ENCODE results near the gene GLIS1. TPM values are rescaled to one million over a fixed set of nuclear protein-coding genes. Genes with fewer than 3 reads are reported as not detected.
A peak's percentile ranks its signal among the peaks of the same experiment; 100 is the strongest.

GLIS1 gene
- total RNA-seq, 1 experiment from 2014 or later: not detected

GRCh38 chr1:53754484-53755312, 15.7 kb upstream of the GLIS1 start:
- Histone ChIP-seq H2AFZ (no peak overlapping the region), H3K79me2 (ENCODE audit: low read depth) (no peaks in the 10 kb centered on the region), H3K36me3 (ENCODE audit: low read depth) (no peaks in the 10 kb centered on the region), H3K4me1 (replicated peaks; ENCODE audit: insufficient read depth) (no peaks in the 10 kb centered on the region), H3K9me2 (ENCODE audit: insufficient read depth) (no peaks in the 10 kb centered on the region), H3K4me3 (no peak overlapping the region), H3K4me2 (no peak overlapping the region), H3K27me3 (ENCODE audit: insufficient read depth, low read depth) (no peaks in the 10 kb centered on the region), H3K9me3 (ENCODE audit: insufficient read depth, low read depth) (no peaks in the 10 kb centered on the region), H4K20me1 (ENCODE audit: insufficient read depth) (no peaks in the 10 kb centered on the region), H3F3A (ENCODE audit: insufficient read depth, low read depth) (no peaks in the 10 kb centered on the region), H3K27ac (no peak overlapping the region)
- DNase-seq: peak in 1 of 2 experiments; percentile 16
- intact Hi-C loops (cut with micrococcal nuclease; ENCODE audit: unreplicated experiment): loop anchor here (1.0 kb wide), 1 partner anchor 269 kb away; no protein-coding TSS in a partner anchor
- ChIA-PET POLR2A (ENCODE audit: unreplicated experiment) (no interaction called here), CTCF (interaction anchor here (0.6 to 1.1 kb wide), 3 partner anchors 266 to 1630 kb away, joined by 3 to 5 read pairs (median 3); no protein-coding TSS in a partner anchor)
- no peak for TF ChIP-seq EZH2 (IDR thresholded peaks at IDR 0.05; ENCODE audit: low read depth)
- TF ChIP-seq, protein P1, sequence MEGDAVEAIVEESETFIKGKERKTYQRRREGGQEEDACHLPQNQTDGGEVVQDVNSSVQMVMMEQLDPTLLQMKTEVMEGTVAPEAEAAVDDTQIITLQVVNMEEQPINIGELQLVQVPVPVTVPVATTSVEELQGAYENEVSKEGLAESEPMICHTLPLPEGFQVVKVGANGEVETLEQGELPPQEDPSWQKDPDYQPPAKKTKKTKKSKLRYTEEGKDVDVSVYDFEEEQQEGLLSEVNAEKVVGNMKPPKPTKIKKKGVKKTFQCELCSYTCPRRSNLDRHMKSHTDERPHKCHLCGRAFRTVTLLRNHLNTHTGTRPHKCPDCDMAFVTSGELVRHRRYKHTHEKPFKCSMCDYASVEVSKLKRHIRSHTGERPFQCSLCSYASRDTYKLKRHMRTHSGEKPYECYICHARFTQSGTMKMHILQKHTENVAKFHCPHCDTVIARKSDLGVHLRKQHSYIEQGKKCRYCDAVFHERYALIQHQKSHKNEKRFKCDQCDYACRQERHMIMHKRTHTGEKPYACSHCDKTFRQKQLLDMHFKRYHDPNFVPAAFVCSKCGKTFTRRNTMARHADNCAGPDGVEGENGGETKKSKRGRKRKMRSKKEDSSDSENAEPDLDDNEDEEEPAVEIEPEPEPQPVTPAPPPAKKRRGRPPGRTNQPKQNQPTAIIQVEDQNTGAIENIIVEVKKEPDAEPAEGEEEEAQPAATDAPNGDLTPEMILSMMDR (conservative IDR thresholded peaks at IDR 0.05): peak; percentile 77
- no TSS peak for BruUV-seq (replicated peaks)

DNA sequence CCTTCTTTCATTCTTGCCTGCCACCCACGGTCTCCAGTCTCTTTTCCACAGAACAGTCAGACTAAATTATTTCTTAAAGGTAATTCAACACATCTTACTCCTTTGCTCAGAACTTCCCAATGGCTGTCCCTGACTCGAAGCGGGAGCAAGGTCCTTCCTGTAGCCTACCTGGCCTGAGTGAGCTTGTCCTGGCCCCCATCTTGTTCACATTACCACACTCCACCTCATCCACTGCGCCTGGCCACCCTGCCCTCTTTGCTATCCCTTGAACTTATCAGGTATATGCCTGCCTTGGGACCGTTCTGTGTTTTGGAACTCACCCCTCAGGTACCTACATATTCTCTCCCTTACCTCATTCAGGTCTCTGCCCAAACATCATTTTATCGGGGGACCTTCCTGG, 13.3 kb upstream of the GLIS1 start:
- CTCF ChIA-PET: no interaction called here
- Histone ChIP-seq H3K79me2 (ENCODE audit: low read depth) (no peaks in the 10 kb centered on the region), H3K4me3 (no peak overlapping the region), H3K4me2 (no peak overlapping the region), H4K20me1 (ENCODE audit: insufficient read depth) (no peaks in the 10 kb centered on the region), H3K27ac (no peak overlapping the region), H3K4me1 (replicated peaks; ENCODE audit: insufficient read depth) (no peaks in the 10 kb centered on the region), H3K36me3 (ENCODE audit: low read depth) (no peaks in the 10 kb centered on the region), H3K9me3 (ENCODE audit: insufficient read depth, low read depth) (no peaks in the 10 kb centered on the region), H3K27me3 (ENCODE audit: insufficient read depth, low read depth) (no peaks in the 10 kb centered on the region), H3F3A (ENCODE audit: insufficient read depth, low read depth) (no peaks in the 10 kb centered on the region), H2AFZ (no peak overlapping the region), H3K9me2 (ENCODE audit: insufficient read depth) (no peaks in the 10 kb centered on the region)
- TF ChIP-seq, protein P1 (conservative IDR thresholded peaks at IDR 0.05): no peak
- TF ChIP-seq EZH2 (IDR thresholded peaks at IDR 0.05; ENCODE audit: low read depth): no peak
- intact Hi-C loops (cut with micrococcal nuclease; ENCODE audit: unreplicated experiment): no loop called here
- no TSS peak for BruUV-seq (replicated peaks)
- DNase-seq: no peak
- POLR2A ChIA-PET (ENCODE audit: unreplicated experiment): no interaction called here

DNA sequence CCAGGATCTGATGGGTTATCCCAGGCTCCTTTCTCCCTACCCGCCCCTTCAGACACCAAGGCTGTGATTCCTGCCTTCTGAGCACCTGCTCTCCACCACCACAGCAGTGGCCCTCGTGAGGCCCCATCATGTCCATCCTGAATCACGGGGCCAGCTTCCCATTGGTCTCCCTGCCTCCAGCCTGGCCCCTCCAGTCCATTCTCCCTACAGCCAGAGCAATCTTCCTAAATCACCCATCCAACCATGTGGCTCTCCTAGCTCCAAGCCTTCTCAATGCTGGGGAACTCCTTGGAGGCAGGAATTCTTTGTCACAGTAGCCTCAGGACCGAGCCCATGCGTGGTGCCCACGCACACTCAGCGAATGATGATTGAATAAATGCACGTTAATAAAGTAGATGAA, 8.9 kb upstream of the GLIS1 start:
- Histone ChIP-seq H3K4me3 (no peak overlapping the region), H3K27ac (no peak overlapping the region), H4K20me1 (ENCODE audit: insufficient read depth) (no peaks in the 10 kb centered on the region), H3K36me3 (ENCODE audit: low read depth) (no peaks in the 10 kb centered on the region), H3K27me3 (ENCODE audit: insufficient read depth, low read depth) (no peaks in the 10 kb centered on the region; the same call in 1 of the 2 replicates), H2AFZ (no peak overlapping the region), H3K4me1 (replicated peaks; ENCODE audit: insufficient read depth) (no peaks in the 10 kb centered on the region), H3K9me2 (ENCODE audit: insufficient read depth) (no peaks in the 10 kb centered on the region), H3F3A (ENCODE audit: insufficient read depth, low read depth) (no peaks in the 10 kb centered on the region), H3K4me2 (no peak overlapping the region), H3K9me3 (ENCODE audit: insufficient read depth, low read depth) (no peaks in the 10 kb centered on the region), H3K79me2 (ENCODE audit: low read depth) (no peaks in the 10 kb centered on the region)
- no peak for DNase-seq
- intact Hi-C loops (cut with micrococcal nuclease; ENCODE audit: unreplicated experiment): no loop called here
- no TSS peak for BruUV-seq (replicated peaks)
- TF ChIP-seq, protein P1 (conservative IDR thresholded peaks at IDR 0.05): no peak
- TF ChIP-seq EZH2 (IDR thresholded peaks at IDR 0.05; ENCODE audit: low read depth): no peak
- ChIA-PET POLR2A (ENCODE audit: unreplicated experiment) (no interaction called here), CTCF (interaction anchor here (0.6 kb wide), 1 partner anchor 855 kb away, joined by 3 read pairs; no protein-coding TSS in a partner anchor)

All from PC-9 (cell line).